CD4-positive, alpha-beta T cell treated with Interleukin-1 beta for 1 hour (primary cell): Measurements from ENCODE around the gene GOLGA1.
"Not testable (repeated sequence)": the region's sequence is repeated elsewhere in the genome, so short reads cannot be mapped to it uniquely, and the experiment has no call there.

ENCODE experiments used
- DNase-seq, 2 donors: peaks; one replicate each; pipeline ENCODE4 v3.0.0-alpha.2; 2020 to 2022

Gene GOLGA1, protein sequence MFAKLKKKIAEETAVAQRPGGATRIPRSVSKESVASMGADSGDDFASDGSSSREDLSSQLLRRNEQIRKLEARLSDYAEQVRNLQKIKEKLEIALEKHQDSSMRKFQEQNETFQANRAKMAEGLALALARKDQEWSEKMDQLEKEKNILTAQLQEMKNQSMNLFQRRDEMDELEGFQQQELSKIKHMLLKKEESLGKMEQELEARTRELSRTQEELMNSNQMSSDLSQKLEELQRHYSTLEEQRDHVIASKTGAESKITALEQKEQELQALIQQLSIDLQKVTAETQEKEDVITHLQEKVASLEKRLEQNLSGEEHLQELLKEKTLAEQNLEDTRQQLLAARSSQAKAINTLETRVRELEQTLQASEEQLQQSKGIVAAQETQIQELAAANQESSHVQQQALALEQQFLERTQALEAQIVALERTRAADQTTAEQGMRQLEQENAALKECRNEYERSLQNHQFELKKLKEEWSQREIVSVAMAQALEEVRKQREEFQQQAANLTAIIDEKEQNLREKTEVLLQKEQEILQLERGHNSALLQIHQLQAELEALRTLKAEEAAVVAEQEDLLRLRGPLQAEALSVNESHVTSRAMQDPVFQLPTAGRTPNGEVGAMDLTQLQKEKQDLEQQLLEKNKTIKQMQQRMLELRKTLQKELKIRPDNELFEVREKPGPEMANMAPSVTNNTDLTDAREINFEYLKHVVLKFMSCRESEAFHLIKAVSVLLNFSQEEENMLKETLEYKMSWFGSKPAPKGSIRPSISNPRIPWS

DNA sequence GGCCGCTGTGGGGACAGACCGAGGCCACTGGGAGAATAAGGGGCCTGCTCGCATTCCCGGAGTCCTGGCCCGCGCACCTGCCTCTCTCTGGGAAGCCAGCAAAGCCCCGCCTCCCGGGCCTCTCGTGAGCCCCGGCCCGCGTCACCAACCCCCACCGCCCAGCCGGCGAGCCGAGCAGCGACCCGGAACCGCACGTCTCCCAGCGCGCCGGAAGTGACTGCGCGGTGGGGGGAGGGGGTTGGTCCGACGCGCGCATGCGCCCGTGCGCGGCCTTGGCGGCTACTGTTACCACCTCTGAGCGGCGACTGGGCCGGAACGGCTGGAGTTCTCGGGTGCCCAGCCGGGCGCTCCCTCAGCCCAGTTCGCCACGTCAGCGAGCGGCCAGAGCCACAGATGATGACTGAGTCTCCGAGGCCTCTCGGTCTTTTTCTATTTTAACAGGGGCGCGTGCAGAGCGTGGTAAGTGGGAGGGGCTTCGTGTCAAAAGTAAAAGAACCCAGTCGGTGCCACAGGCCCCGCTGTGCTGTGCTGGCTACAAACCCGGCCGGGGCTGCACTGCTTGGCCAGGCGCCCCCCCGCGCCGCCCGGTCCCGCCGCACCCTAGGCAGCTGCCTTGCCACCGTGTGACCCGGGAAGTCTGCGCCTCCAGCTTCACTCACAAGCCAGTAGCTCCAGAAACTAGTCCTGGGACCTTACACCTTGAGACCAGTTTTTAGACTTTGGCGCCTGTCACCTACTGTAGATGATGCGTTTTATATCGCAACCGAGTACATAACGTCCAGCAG is at the start of gene GOLGA1:
GOLGA1 (minus strand) TSS at position 190 of the 785 bp plus-strand sequence. CDS start 2,372 bp downstream, outside the sequence.
- DNase-seq, result peak; percentile 94

DNA sequence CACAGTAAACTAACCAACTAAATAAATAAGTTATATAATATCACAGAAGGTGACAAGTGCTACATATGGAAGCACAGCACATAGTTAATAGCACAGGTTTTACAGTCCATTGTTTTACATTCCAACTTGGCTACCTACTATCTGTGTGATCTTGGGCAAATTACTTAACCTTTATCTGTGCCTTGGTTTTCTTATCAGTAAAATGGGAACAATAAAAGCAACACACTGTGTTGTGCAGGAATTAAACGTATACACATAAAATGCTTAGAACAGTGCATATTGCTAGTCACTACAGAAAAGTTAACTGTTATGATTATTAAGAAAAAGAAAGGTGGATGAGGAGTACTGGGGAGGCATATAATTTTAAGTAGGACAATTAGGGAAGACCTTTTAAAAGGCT is 42.8 kb upstream of the GOLGA1 start:
- no peak for DNase-seq

DNA sequence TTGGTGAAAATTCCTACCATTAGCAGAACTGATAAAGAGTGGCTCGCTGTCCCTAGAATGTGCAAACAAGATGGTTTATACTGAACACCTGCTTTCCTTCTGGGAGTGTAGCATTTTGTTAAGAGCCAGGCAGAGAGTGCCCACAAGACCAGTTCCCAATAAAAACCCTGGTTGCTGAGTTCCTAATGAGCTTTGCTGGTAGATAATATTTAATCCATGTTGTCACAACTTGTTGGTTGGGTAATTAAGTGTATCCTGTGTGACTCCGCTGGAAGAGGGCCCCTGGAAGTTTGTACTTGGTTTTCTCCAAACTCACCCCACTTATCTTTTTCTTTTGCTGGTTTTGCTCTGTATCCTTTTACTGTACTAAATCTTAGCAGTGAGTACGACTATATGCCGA is 39.5 kb upstream of the GOLGA1 start:
- no peak for DNase-seq

DNA sequence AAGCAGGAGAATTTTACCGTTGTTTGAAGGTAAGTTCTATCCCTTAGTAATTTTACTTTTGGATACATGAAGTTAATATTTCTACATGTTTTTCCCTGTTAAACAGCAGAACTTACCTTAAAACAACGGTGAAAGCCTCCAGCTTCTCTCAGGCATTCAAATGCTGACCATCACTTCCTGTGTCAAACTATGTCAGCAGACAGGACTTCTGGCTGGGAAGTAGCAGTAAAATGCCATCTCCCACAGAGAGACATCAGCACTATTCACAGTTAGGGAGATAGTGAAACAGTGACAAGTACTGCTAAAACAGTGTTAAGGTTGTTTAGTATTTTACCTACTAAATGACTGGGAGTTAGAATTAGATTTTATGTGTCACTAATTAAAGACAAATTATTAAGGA is 34.2 kb upstream of the GOLGA1 start:
- no peak for DNase-seq

DNA sequence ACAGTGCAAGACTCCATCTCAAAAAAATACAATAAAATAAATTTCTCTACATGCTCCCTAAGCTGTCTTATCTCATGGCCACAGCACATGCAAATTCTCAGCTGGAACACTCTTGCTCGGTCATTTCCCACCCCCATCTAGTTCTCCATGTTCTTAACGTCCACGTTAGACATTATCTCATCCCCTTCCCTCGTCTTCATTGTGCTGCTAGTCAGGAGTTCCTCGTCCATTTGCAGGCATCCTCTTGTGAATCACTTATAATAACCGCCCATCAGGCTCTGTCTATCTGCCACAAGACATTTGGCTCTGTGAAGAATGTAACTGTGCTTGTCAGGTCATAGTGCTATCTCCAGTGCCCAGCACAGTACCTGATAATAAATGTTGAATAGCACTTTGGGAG is 32.9 kb upstream of the GOLGA1 start:
- DNase-seq, result no peak

DNA sequence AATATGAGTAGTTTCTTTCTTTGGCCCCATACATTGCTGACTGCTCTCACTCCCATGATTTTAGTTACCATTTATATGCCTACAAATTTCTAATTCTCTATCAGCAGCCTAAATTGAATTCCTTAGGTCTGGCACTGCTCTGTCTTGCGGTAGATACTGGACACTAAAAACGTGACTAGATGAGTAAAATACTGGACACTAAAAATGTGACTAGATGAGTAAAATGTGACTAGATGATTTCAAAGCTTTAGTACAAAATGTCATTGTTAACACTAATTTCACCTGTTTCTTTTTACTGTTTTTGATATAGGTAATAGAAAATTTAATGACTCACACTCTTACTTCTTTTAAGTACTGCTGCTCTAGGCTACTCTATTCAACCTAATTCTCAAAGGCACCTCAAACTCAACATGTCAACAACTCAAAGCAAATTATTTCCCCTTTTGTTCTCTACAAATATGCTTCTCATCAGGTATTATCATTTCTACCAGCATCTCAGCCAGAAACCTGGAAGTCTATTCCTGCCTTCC is 31.4 kb upstream of the GOLGA1 start:
- no peak for DNase-seq

DNA sequence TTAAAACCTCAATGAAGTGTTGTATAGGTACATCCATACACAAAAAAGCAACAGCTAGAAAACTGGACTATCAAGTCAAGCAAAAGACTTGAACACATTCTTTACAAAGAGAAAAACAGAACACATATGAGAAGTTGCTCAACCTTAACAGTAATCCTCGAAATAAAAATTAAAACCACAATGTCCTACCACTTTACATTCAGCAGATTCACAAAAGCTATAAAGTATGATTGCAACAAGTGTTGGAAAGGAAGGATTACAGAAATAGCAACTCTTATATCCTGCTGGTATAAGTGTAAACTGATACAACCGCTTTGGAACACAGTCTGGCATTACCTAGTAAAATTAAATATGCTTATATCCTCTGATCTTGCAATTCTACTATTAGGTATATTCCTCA is 28.5 kb upstream of the GOLGA1 start:
- DNase-seq, result no peak

DNA sequence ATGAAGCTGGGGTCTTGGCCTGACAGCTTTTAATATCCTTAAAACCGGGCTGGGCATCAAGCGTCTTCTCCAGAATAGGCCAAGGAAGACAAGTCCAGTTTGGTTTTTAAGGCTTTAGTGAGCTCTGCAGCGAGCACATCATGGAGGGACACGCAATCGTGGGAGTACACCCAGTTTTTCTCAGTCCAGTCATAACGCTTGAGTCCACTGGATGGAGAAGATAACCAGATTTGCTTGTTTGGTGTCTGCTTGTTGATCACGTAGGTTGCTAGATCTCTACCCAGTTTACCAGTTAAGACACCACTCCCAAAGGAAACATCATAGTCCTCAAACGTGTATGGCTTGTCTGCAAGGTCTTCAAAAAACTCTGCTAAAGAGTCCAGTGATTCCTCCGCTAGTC is 27.4 kb upstream of the GOLGA1 start:
- no peak for DNase-seq

DNA sequence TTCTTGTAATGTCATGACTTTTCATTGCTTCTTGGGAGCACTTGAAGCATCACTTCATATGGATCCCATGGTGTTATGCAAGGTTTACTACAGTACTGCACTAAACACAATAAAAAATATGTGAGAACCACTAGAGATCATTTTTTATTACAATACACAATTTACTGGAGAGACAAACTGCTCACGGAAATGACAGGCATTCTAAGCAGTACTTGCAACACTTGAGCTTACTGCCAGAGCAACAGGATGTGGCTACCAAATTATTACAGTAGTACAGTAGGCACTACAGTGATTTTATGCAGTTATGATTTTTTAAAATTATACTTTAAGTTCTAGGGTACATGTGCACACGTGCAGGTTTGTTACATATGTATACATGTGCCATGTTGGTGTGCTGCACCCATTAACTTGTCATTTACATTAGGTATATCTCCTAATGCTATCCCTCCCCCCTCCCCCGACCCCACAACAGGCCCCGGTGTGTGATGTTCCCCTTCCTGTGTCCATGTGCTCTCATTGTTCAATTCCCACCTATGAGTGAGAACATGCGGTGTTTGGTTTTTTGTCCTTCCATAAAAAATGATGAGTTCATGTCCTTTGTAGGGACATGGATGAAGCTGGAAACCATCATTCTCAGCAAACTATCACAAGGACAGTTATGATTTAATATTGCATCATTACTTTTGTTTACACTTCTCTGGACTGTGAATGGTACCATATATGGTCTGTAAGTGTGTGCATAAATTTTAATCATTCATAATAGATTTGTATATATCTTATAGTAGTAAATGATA is 25.1 kb upstream of the GOLGA1 start:
- DNase-seq, result peak; percentile 12 to 49

DNA sequence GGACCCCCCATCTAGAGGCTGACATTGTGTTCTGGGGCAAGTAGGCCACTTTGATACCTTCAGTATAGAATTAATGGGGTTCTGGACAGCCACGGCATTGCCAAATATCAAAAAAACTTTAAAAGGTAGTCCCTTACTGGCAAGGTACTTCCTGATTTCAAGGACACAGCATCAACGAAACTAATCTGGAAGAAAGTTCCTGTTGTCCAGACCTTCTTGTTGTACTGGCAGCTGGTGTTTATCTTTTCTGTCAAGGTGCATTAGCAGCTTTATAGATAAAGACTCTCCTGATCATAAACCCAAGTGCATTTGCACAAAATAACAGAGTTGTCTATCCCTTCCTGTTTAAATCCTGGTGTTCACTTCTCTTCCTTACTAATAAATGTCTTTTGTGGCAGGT is 23.7 kb upstream of the GOLGA1 start:
- no peak for DNase-seq

DNA sequence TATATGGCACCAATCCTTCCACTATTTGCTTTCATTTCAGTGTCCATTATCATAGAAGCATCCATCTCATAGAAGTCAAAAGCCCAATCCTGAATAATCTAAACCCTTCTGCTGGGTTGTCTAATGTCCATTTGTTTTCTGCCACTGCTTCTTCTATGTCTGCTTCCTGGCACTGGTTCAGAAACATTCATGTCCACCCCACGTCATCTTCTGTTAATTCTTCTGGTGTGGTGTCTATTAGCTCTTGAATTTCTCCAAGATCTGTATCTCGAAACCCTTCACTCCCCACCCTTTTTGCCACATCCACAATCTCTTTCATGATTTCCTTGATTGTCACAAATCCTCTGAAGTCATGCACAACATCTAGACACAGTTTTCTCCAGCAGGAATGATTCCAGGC is 23.2 kb upstream of the GOLGA1 start:
- DNase-seq, result no peak

DNA sequence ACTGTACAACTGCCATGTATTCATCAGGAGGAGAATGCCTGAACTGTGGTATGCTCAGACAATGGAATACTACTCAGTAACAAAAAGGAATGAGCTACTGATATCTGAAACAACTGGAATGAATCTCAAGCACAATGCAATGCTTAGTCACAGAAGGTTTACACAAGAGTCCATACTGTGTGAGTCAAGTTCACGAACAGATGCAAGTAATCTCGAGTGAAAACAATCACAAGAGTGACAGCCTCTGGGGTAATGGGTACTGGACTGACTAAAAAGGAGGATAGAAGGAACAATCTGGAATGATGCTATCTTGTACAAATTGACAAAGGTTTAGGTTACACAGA is 19.5 kb upstream of the GOLGA1 start:
- no peak for DNase-seq

DNA sequence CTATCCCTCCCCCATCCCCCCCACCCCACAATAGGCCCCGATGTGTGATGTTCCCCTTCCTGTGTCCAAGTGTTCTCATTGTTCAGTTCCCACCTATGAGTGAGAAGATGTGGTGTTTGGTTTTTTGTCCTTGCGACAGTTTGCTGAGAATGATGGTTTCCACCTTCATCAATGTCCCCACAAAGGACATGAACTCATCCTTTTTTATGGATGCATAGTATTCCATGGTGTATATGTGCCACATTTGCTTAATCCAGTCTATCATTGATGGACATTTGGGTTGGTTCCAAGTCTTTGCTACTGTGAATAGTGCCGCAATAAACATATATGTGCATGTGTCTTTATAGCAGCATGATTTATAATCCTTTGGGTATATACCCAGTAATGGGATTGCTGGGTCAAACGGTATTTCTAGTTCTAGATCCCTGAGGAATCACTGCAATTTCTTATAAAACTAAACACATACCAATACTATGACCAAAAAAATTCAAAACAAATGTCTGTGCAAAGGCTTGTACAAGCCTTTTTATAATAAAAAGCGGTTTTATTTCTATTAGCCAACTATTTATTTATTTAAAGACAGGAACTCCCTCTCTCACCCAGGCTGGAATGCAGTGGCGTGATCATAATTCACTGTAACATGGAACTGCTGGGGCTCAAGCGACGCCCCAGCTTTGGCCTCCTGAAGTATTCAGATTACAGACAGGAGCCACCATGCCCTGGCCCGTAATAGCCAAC is 19.0 kb upstream of the GOLGA1 start:
- not testable (repeated sequence) for DNase-seq

DNA sequence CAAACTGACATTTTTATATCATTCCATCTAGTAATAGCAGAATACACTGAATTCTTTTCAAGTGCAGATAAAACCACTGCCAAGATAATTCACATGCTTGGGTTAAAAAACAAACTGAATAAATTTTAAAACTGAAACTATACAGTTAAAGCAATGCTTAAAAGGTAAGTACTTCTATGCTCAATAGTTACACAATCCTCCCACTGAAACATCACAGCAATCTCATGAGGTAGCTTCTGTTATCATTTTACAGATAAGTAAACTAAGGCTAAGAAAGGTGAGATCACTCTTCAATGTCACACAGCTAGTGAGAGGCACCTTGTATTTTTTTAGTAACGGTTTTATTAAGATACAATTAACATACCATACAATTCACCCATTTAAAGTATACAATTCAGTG is 13.4 kb upstream of the GOLGA1 start:
- DNase-seq, result no peak

DNA sequence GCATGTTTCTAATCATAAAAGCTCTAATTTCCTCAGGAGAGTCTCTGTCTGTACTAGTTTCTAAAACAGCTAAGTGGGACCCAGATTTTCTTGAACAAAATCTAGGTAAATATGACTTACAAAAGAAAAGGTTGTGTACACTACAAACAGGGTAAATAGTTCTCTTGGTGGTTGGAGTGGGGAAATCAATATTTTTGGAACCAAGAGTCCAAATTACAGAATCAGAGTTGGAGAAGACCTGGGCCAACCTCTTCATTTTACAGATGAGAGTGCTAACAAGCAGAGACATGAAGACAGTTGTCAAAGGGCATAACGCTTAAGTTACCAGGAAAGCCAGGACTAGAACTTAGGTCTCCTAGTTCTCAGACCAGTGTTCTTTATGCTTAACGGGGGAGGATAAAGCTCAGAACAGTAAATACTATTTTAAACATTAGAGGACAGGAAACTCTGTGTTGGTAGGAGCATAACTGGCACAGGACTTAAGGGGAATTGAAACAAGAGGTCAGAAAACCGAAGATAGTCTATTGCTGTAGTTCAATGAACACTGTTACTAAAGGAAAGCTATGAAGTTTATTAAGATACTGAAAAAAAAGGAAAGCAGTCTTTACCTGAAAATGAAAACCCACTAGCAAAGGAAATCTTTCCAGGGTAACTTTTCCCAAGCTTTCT is 9.3 kb upstream of the GOLGA1 start:
- DNase-seq, result no peak

DNA sequence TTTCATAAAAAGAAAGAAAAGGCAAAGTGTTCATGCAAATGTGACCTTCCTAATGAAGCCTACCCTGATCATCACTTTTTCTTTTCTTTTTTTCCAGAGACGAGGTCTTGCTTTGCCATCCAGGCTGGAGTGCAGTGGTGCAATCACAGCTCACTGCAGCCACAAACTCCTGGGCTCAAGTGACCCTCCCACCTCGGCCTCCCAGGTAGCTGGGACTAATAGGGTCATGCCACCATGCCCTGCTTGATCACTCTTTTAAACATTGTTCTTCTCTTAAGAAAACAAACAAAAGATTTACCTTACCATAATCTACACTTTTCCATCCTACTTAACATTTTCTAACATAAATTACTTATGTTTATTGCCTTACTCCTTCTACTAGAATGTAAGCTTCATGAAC is 8.5 kb upstream of the GOLGA1 start:
- no peak for DNase-seq

DNA sequence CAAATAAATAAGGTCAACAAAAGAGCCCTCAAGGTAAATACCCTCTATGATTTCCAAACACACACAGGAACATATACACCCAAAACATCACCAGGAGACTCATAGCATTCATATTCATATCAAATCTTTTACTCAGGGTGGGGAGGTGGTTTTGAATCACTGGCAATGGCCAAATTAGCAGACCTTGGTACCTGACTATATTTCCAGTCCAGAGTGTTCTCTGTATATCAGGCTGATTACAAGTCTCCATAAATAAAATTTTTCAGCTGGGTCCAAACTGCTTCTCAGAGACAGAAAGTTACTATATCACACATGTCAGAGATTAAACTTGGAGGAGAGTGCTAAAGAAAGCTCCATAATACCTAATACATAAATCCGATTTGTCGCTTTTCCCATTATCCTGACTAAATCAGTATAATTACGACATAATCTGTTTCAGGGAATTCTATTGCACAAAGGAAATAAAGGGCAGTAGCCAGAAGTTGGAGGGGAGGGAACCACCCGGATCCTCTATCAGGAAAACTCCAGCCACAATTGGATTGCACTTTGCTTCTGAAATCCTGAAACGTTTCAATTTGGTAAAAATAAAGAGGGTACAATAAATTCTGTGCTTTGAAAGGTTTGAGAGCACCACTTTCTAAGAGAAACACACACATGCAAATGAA is 7.0 kb upstream of the GOLGA1 start:
- no peak for DNase-seq

DNA sequence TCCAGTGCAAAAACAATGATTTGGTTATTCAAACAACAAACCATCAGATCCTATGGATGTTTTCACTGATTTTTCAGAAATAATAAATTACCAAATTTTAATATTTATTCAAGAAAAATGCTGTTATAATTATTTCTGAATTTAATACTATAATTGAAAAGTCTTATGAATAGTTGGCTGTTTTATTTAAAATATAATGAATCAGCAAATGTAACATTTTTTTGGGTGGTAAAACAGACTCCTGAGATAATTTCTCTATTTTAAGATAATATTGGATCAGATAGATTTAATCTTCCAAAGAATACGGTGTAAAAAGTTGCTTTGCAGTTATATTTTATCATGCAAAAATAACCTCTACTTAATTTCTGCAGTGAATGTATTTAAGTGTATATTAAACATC is 5.3 kb upstream of the GOLGA1 start:
- DNase-seq, result no peak

DNA sequence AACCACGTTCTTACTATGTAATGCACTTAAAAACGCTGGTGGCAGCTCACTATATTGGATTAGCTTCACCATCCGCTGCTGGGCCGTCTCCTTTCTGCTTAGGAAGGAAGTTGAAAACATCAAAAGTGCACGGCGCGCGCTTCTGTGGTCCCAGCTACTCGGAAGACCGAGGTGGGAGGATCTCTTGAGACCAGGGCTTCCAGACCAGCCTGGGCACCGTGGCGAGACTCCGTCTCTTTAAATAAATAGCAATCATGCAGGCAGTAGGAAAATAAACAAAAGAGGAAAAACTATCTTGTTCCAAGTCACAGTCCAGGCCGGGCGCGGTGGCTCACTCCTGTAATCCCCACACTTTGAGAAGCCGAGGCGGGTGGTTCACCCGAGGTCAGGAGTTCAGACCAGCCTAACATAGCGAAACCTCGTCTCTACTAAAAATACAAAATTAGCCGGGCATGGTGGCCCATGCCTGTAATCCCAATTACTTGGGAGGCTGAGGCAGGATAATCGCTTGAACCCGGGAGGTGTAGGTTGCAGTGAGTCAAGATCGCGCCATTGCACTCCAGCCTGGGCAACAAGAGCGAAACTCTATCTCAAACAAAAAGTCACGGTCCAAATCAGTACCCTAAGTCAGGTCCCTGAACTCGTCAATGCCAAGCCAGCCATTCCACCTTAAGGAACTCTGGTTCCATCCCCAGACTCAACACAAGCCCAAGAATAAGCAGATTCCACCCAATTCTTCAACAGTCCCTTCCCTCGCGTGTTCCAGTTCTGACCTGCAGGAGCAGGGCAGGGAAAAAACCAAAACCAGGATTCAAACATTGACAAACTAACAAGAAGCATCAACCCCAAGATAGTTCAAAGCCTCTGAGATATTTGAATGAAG is 1.0 kb upstream of the GOLGA1 start:
- DNase-seq, result peak; percentile 65 to 69

DNA sequence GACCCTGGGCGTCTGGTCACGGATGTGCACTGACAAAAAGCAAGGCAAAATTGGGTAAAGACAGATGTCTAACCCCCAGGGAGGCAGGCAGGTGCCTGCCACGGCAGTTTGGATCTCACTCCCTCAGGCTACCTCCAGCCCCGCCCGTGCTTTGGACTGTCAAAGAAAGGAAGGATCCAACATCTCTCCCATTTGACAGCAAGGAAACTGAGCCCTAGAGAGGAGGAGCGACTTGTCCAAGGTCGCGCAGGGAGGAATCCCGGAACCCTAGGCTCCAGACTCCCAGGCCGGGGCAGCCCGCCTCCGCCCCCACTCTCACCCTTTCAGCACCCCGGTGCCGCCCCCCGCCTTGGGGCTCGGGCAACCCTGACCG is 376 bp downstream of the GOLGA1 start:
- no peak for DNase-seq
